Measurements from ENCODE around the gene SGCA. TPM values are rescaled to one million over a fixed set of nuclear protein-coding genes. Genes with fewer than 3 reads are reported as not detected.
A peak's percentile ranks its signal among the peaks of the same experiment; 100 is the strongest.

Gene SGCA
- polyA plus RNA-seq, 1 donor (not counting 4 experiments of a cell fraction or from before 2014, with no cell fraction given): not detected

- H3K27me3 ChIP-seq (ENCODE audit: control insufficient read depth, extremely low read depth, insufficient read depth, low read length): no peaks in the 10 kb centered on the region
- H4K20me1 ChIP-seq (ENCODE audit: control insufficient read depth, extremely low read depth, insufficient read depth, low read length): no peaks in the 10 kb centered on the region
- DNase-seq (ENCODE audit: low read depth, low spot score): no peak
- H3K9ac ChIP-seq (ENCODE audit: control insufficient read depth, extremely low read depth, insufficient read depth, low read length): peak overlapping the region; percentile 24
- FAIRE-seq: no peak
- dilution Hi-C loops (cut with MboI; ENCODE audit: extremely low pct_ligation_motif_present, low sequenced_read_pairs): no loop called here
- H3K36me3 ChIP-seq (ENCODE audit: control insufficient read depth in 2 of 2, extremely low read depth in 1 of 2, insufficient read depth in 2 of 2, low read length in 2 of 2): no peaks in the 10 kb centered on the region
- no peak overlapping the region for H3K4me3 ChIP-seq (ENCODE audit: control insufficient read depth in 2 of 3, extremely low read depth in 1 of 3, insufficient read depth in 2 of 3, low read depth in 1 of 3, low read length in 3 of 3)
- peaks cover 2% of the 10 kb centered on the region for H3K9me3 ChIP-seq (ENCODE audit: control insufficient read depth, low read depth, low read length)
- peak overlapping the region; percentile 38 for H3K27ac ChIP-seq (ENCODE audit: control insufficient read depth, insufficient read depth, low read length)
- no peak overlapping the region for H2AFZ ChIP-seq (ENCODE audit: control insufficient read depth, low read length)
- peaks cover 31% of the 10 kb centered on the region for H3K4me1 ChIP-seq (ENCODE audit: control insufficient read depth, extremely low read depth, insufficient read depth, low read length)
- no peaks in the 10 kb centered on the region for H3K9me1 ChIP-seq (ENCODE audit: control insufficient read depth, extremely low read depth, insufficient read depth, low read length)
- H3K4me2 ChIP-seq (ENCODE audit: control insufficient read depth, extremely low read depth, insufficient read depth, low read depth, low read length): peak overlapping the region; percentile 67
- no peaks in the 10 kb centered on the region for H3K79me2 ChIP-seq (ENCODE audit: control insufficient read depth, insufficient read depth, low read length)
- no peak for TF ChIP-seq CTCF (optimal IDR thresholded peaks at IDR 0.05 in 1 of 3, IDR thresholded peaks at IDR 0.05 in 1 of 3, conservative IDR thresholded peaks at IDR 0.05 in 1 of 3; ENCODE audit: extremely low read depth in 1 of 3, insufficient read depth in 2 of 3, low read length in 3 of 3)
- TF ChIP-seq EZH2 (IDR thresholded peaks at IDR 0.05; ENCODE audit: low read length): no peak
Observed at GRCh38 chr17:50221266-50221863, 55.6 kb downstream of the SGCA start.

- Histone ChIP-seq H3K27me3 (ENCODE audit: control insufficient read depth, extremely low read depth, insufficient read depth, low read length) (no peaks in the 10 kb centered on the region), H3K9me1 (ENCODE audit: control insufficient read depth, extremely low read depth, insufficient read depth, low read length) (no peaks in the 10 kb centered on the region), H3K4me3 (ENCODE audit: control insufficient read depth in 2 of 3, extremely low read depth in 1 of 3, insufficient read depth in 2 of 3, low read depth in 1 of 3, low read length in 3 of 3) (no peak overlapping the region), H2AFZ (ENCODE audit: control insufficient read depth, low read length) (peak overlapping the region; percentile 46), H3K4me1 (ENCODE audit: control insufficient read depth, extremely low read depth, insufficient read depth, low read length) (peaks cover 31% of the 10 kb centered on the region), H4K20me1 (ENCODE audit: control insufficient read depth, extremely low read depth, insufficient read depth, low read length) (no peaks in the 10 kb centered on the region), H3K36me3 (ENCODE audit: control insufficient read depth in 2 of 2, extremely low read depth in 1 of 2, insufficient read depth in 2 of 2, low read length in 2 of 2) (no peaks in the 10 kb centered on the region), H3K9ac (ENCODE audit: control insufficient read depth, extremely low read depth, insufficient read depth, low read length) (peak overlapping the region; percentile 24), H3K79me2 (ENCODE audit: control insufficient read depth, insufficient read depth, low read length) (no peaks in the 10 kb centered on the region), H3K9me3 (ENCODE audit: control insufficient read depth, low read depth, low read length) (peaks cover 4% of the 10 kb centered on the region), H3K4me2 (ENCODE audit: control insufficient read depth, extremely low read depth, insufficient read depth, low read depth, low read length) (peak overlapping the region; percentile 67), H3K27ac (ENCODE audit: control insufficient read depth, insufficient read depth, low read length) (peak overlapping the region; percentile 38)
- DNase-seq (ENCODE audit: low read depth, low spot score) (no peak), FAIRE-seq (peak; percentile 23)
- TF ChIP-seq CTCF (optimal IDR thresholded peaks at IDR 0.05 in 1 of 3, IDR thresholded peaks at IDR 0.05 in 1 of 3, conservative IDR thresholded peaks at IDR 0.05 in 1 of 3; ENCODE audit: extremely low read depth in 1 of 3, insufficient read depth in 2 of 3, low read length in 3 of 3) (no peak), EZH2 (IDR thresholded peaks at IDR 0.05; ENCODE audit: low read length) (no peak)
- dilution Hi-C loops (cut with MboI; ENCODE audit: extremely low pct_ligation_motif_present, low sequenced_read_pairs): no loop called here
Observed at GRCh38 chr17:50221864-50222545, 56.2 kb downstream of the SGCA start.

All from keratinocyte (primary cell).